HAP-1 (cell line): Measurements from ENCODE around the gene MZT1.
"Not testable (repeated sequence)": the region's sequence is repeated elsewhere in the genome, so short reads cannot be mapped to it uniquely, and the experiment has no call there.

Experiments used
- DNase-seq, 2 experiments: peaks; one replicate each; pipeline ENCODE4 v3.0.0-alpha.2; 2016 to 2020; ENCODE audit warnings: low spot score in 2 of 2
- H3K27me3 ChIP-seq: fragments of 250-450 bp; sonication (Bioruptor Pico); 2 replicates; pipeline ENCODE4 v1.5.1; 2020; ENCODE audit warnings: low read depth, mild to moderate bottlenecking, moderate library complexity
- H3K36me3 ChIP-seq: fragments of 250-450 bp; sonication (Bioruptor Pico); replicated peaks from 2 replicates; pipeline ENCODE4 v1.5.1; 2020; ENCODE audit warnings: mild to moderate bottlenecking
- H3K4me1 ChIP-seq: fragments of 250-450 bp; sonication (Bioruptor Pico); 2 replicates; pipeline ENCODE4 v1.5.1; 2020; ENCODE audit warnings: mild to moderate bottlenecking
- H3K4me3 ChIP-seq: fragments of 250-450 bp; sonication (Bioruptor Pico); 2 replicates; pipeline ENCODE4 v1.5.1; 2020; ENCODE audit warnings: mild to moderate bottlenecking, moderate library complexity
- H3K9me3 ChIP-seq: fragments of 250-450 bp; sonication (Bioruptor Pico); 2 replicates; pipeline ENCODE4 v1.5.1; 2020; ENCODE audit warnings: mild to moderate bottlenecking, moderate library complexity
- in situ Hi-C: fragments of 300-500 bp; cut with MboI; formaldehyde crosslinking; loops from 3 replicates; pipeline ENCODE4 v1.14.3; 2020; ENCODE audit warnings: low sequenced_read_pairs, inconsistent platforms, mixed read lengths

MZT1 gene

GRCh38 chr13:72727417-72728289 lies at the start of gene MZT1, which contains the start of gene BORA:
Gene MZT1, minus strand, starts transcription at chr13:72727629. Its CDS starts 27 bp downstream, at chr13:72727602.
Gene BORA, plus strand, starts transcription at chr13:72727923. Its CDS starts 1,018 bp downstream, at chr13:72728941.
- peaks cover 21% of the 10 kb centered on the region for H3K4me1 ChIP-seq
- H3K36me3 ChIP-seq = peaks cover 33% of the 10 kb centered on the region
- H3K9me3 ChIP-seq = no peaks in the 10 kb centered on the region
- peak within 1 kb of the TSS; percentile 71 for H3K4me3 ChIP-seq
- DNase-seq = peak; percentile 93 to 97
- in situ Hi-C loops = no loop called here
- H3K27me3 ChIP-seq = no peaks in the 10 kb centered on the region

GRCh38 chr13:72774019-72774418 lies 46.6 kb upstream of the MZT1 start:
- in situ Hi-C loops = no loop called here
- Histone ChIP-seq H3K9me3 (no peaks in the 10 kb centered on the region), H3K4me3 (no peak overlapping the region), H3K36me3 (peaks cover 80% of the 10 kb centered on the region), H3K27me3 (no peaks in the 10 kb centered on the region), H3K4me1 (no peaks in the 10 kb centered on the region)
- DNase-seq = no peak

- in situ Hi-C loops = no loop called here
- Histone ChIP-seq H3K4me3 (no peak overlapping the region), H3K27me3 (no peaks in the 10 kb centered on the region), H3K36me3 (peaks cover 93% of the 10 kb centered on the region), H3K4me1 (no peaks in the 10 kb centered on the region), H3K9me3 (no peaks in the 10 kb centered on the region)
- DNase-seq = no peak
These were observed 36.0 kb upstream of the MZT1 start for GRCh38 chr13:72763411-72763810.

GRCh38 chr13:72760189-72760588 lies 32.8 kb upstream of the MZT1 start:
- Histone ChIP-seq H3K36me3 (peaks cover 88% of the 10 kb centered on the region), H3K9me3 (no peaks in the 10 kb centered on the region), H3K4me3 (no peak overlapping the region), H3K4me1 (no peaks in the 10 kb centered on the region), H3K27me3 (no peaks in the 10 kb centered on the region)
- DNase-seq = no peak
- in situ Hi-C loops = no loop called here

- Histone ChIP-seq H3K9me3 (no peaks in the 10 kb centered on the region), H3K4me3 (no peak overlapping the region), H3K36me3 (peaks cover 91% of the 10 kb centered on the region), H3K27me3 (no peaks in the 10 kb centered on the region), H3K4me1 (no peaks in the 10 kb centered on the region)
- DNase-seq = no peak
- in situ Hi-C loops = no loop called here
These were observed 30.5 kb upstream of the MZT1 start for GRCh38 chr13:72757792-72758535.

GRCh38 chr13:72754111-72754510 lies 26.7 kb upstream of the MZT1 start:
- DNase-seq = no peak
- in situ Hi-C loops = no loop called here
- Histone ChIP-seq H3K9me3 (no peaks in the 10 kb centered on the region), H3K4me3 (no peak overlapping the region), H3K4me1 (no peaks in the 10 kb centered on the region), H3K36me3 (peaks cover 85% of the 10 kb centered on the region), H3K27me3 (no peaks in the 10 kb centered on the region)

GRCh38 chr13:72751220-72751619 lies 23.8 kb upstream of the MZT1 start:
- Histone ChIP-seq H3K9me3 (no peaks in the 10 kb centered on the region), H3K27me3 (no peaks in the 10 kb centered on the region), H3K4me1 (no peaks in the 10 kb centered on the region), H3K4me3 (no peak overlapping the region), H3K36me3 (peaks cover 91% of the 10 kb centered on the region)
- DNase-seq = no peak
- in situ Hi-C loops = no loop called here

GRCh38 chr13:72745260-72745659 lies 17.8 kb upstream of the MZT1 start:
- in situ Hi-C loops = no loop called here
- Histone ChIP-seq H3K9me3 (no peaks in the 10 kb centered on the region), H3K4me3 (no peak overlapping the region), H3K4me1 (no peaks in the 10 kb centered on the region), H3K36me3 (peaks cover 59% of the 10 kb centered on the region), H3K27me3 (no peaks in the 10 kb centered on the region)
- DNase-seq = no peak

GRCh38 chr13:72740015-72740414 lies 12.6 kb upstream of the MZT1 start:
- Histone ChIP-seq H3K36me3 (peaks cover 54% of the 10 kb centered on the region), H3K4me3 (no peak overlapping the region), H3K9me3 (no peaks in the 10 kb centered on the region), H3K27me3 (no peaks in the 10 kb centered on the region), H3K4me1 (no peaks in the 10 kb centered on the region)
- no peak for DNase-seq
- in situ Hi-C loops = no loop called here

- no peaks in the 10 kb centered on the region for H3K9me3 ChIP-seq
- no peaks in the 10 kb centered on the region for H3K4me1 ChIP-seq
- peaks cover 64% of the 10 kb centered on the region for H3K36me3 ChIP-seq
- no peak for DNase-seq
- no peak overlapping the region for H3K4me3 ChIP-seq
- H3K27me3 ChIP-seq = no peaks in the 10 kb centered on the region
- in situ Hi-C loops = no loop called here
These were observed 9.6 kb upstream of the MZT1 start for GRCh38 chr13:72737033-72737432.

- Histone ChIP-seq H3K4me1 (peaks cover 21% of the 10 kb centered on the region), H3K9me3 (no peaks in the 10 kb centered on the region), H3K27me3 (no peaks in the 10 kb centered on the region), H3K36me3 (peaks cover 36% of the 10 kb centered on the region), H3K4me3 (peak overlapping the region; percentile 71)
- DNase-seq = no peak
- in situ Hi-C loops = no loop called here
These were observed 819 bp upstream of the MZT1 start for GRCh38 chr13:72728290-72728605.

GRCh38 chr13:72726726-72727416 lies 558 bp downstream of the MZT1 start:
- in situ Hi-C loops = no loop called here

GRCh38 chr13:72726185-72726584 lies 1.2 kb downstream of the MZT1 start:
- peaks cover 21% of the 10 kb centered on the region for H3K4me1 ChIP-seq
- peaks cover 19% of the 10 kb centered on the region for H3K36me3 ChIP-seq
- DNase-seq, in situ Hi-C loops, H3K27me3 ChIP-seq, H3K9me3 ChIP-seq: not testable (repeated sequence)
- H3K4me3 ChIP-seq = peak overlapping the region; percentile 71

More at GRCh38 chr13:72726726-72727416, 558 bp downstream of the MZT1 start:
- no peaks in the 10 kb centered on the region for H3K27me3 ChIP-seq
- H3K4me1 ChIP-seq = peaks cover 21% of the 10 kb centered on the region
- H3K36me3 ChIP-seq = peaks cover 26% of the 10 kb centered on the region
- DNase-seq = peak; percentile 22 to 77
- no peaks in the 10 kb centered on the region for H3K9me3 ChIP-seq
- H3K4me3 ChIP-seq = peak overlapping the region; percentile 71
